ENCODE measurements around the gene MAEA. TPM values are rescaled to one million over a fixed set of nuclear protein-coding genes. Genes with fewer than 3 reads are reported as not detected.

MAEA gene
- total RNA-seq, 1 experiment from 2014 or later = 30.2 TPM

DNA sequence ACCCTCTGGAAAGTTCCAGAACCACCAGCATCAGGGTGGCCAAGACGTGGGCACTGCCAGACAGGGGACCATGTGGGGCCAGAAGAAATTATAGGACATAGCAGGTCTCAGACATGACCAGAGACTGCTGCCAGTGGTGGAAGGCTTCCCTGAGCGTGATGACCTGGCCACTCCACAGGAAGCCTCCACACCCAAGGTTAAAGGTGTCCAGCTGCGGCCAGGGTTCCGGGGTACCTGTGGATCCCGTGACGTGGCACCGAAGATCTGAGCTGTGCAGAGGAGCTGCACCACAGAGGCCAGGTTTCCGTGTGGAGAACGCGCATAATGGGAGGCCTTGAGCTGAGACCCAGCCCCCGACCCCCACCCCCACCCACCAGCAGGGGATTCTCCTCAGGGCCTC is 24.3 kb upstream of the MAEA start:
- no peak for DNase-seq
- H3K4me3 ChIP-seq = no peak overlapping the region
- no peaks in the 10 kb centered on the region for H3K9me3 ChIP-seq
- H3K27me3 ChIP-seq = no peaks in the 10 kb centered on the region
- no peaks in the 10 kb centered on the region for H3K36me3 ChIP-seq

DNA sequence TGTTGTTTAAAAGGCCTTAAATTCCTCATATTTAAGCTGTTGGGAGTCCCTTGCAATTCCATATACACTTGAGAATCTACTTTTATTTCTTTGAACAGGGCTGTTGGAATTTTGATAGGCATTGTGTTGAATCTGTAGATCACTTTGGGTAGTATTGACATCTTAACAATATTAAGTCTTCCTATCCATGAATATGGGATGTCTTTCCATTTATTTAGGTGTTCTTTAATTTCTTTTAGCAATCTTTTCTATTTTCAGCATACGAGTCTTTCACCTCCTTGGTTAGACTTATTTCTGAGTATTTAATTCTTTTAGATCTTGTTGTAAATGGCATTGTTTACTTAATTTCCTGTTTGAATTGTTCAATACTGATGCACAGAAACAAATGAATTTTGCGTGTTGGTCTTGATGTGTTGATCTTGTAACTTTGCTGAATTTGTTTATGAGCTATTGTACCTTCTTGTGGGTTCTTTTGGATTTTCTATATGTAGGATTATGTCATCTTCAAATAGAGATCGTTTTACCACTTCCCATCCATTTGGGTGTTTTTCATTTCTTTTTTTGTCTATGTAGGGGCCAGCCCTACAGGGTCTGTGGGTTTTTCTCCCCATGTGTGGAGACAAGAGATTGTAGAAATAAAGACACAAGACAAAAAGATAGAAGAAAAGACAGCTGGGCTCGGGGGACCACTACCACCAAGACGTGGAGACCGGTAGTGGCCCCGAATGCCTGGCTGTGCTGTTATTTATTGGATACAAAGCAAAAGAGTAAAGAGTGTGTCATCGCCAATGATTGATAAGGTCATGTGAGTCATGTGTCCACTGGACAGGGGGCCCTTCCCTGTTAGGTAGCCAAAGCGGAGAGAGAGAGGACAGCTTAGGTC is 22.6 kb upstream of the MAEA start:
- Histone ChIP-seq H3K36me3 (no peaks in the 10 kb centered on the region), H3K9me3 (no peaks in the 10 kb centered on the region), H3K27me3 (no peaks in the 10 kb centered on the region), H3K4me3 (no peak overlapping the region)
- DNase-seq = no peak

DNA sequence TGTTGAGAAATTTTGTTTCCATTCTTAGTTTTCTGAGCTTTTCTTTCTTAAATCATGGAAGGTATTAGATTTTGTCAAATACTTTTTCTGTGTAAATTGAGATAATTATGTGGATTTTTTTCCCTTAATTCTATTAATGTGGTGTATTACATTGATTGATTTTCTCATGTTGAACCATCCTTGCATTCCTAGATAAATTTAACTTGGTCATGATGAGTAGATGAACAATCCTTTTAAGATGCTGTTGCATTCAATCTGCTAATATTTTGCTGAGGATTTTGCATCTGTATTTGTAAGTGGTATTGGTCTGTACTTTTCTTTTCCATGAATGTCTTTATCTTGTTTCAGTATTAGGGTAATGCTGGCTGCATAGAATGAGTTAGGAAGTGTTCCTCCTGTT is 20.5 kb upstream of the MAEA start:
- H3K36me3 ChIP-seq = no peaks in the 10 kb centered on the region
- H3K27me3 ChIP-seq = no peaks in the 10 kb centered on the region
- H3K4me3 ChIP-seq = no peak overlapping the region
- H3K9me3 ChIP-seq = no peaks in the 10 kb centered on the region
- no peak for DNase-seq

DNA sequence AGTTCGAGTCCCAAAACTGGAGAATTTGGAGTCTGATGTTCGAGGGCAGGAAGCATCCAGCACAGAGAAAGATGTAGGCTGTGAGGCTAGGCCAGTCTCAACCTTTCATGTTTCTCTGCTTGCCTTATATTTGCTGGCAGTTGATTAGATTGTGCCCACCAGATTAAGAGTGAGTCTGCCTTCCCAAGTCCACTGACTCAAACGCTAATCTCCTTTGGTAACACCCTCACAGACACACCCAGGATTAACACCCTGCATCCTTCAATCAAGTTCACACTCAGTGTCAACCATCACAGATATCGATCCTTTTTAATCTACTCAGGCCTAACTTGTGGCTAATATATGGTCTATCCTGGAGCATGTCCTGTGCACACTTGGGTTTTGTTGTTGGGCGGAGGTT is 18.0 kb upstream of the MAEA start:
- Histone ChIP-seq H3K9me3 (no peaks in the 10 kb centered on the region), H3K36me3 (no peaks in the 10 kb centered on the region), H3K4me3 (no peak overlapping the region), H3K27me3 (no peaks in the 10 kb centered on the region)
- DNase-seq = no peak

DNA sequence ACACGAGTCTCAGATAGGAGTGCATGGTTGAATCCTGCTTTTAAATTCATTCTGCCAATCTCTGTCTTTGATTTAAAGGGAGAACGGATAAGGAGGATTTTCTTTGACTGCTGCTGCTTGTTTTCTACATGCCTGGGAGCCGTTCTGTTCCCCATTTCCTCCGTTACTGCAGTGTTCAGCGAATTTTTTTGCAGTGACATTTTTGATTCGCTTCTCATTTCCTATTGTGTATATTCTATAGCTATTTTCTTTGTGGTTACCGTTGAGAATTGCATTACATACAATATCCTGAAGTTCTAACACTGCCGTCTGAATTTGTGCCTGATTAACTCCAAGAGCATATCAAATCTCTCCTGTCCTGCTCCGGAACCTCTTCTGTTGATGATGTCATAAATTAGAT is 14.8 kb upstream of the MAEA start:
- Histone ChIP-seq H3K4me3 (no peak overlapping the region), H3K9me3 (no peaks in the 10 kb centered on the region), H3K36me3 (no peaks in the 10 kb centered on the region), H3K27me3 (no peaks in the 10 kb centered on the region)
- DNase-seq = no peak

DNA sequence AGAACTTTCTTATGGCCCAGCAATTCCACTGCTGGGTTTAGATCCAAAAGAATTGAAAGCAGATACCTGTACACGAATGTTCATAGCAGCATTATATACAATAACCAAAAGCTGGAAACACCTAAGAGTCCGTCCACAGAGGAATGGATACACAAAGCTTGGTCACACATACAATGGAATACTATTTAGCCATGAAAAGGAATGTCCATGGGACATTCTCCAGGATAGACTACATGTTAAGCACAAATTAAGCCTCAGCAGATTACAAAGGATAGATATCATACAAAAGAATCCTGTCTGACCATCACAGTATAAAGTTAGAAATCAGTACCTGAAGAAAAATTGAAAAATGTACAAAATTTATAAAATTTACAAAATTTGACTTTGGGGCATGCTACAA is 12.7 kb upstream of the MAEA start:
- H3K27me3 ChIP-seq = no peaks in the 10 kb centered on the region

DNA sequence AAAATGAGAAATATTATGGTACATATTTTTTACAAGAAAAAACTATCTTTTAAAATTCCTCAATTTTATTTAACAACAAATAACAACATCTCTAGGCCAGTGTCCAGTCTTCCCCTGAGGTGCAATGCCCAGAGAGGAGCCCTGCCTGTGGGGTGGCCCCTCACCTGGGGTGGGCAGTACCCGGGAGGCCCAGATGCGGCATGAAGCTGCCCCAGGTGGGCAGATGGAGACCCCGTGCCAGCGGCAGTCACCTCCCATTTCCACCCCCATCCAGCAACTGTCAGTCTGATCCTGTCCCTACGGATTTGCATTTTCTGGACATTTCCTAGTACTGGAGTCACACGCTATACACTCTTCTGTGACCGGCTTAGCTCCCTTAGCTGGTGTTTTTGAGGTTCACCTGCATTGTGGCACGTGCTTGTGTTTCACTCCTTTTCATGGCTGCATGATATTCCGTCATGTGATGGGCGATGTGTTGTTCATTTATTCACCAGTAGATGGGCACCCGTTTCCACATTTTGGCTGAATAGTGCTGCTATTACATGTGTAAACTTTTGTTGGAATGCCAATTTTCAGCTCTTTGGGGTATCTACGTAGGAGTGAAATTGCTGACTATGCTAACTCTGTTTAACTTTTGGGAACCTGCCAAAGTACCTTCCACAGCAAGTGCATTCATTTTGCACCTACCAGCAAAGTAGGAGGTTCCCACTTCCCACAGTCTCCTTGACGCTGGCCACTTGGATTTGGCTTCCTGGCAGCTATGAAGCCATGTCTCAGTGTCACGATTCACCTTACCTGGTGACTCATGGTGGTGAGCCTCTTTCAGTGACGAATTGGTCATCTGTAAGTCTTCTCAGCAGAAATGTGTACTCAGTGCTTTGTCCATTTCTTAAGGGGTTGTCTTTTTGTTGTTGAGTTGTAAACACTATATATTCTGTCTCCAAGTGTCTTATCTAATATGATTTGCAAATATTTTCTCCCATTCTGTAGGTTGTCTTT is 11.7 kb upstream of the MAEA start:
- Histone ChIP-seq H3K4me3 (no peak overlapping the region), H3K27me3 (no peaks in the 10 kb centered on the region), H3K36me3 (no peaks in the 10 kb centered on the region), H3K9me3 (no peaks in the 10 kb centered on the region)
- DNase-seq = no peak

More for the DNA sequence above, 12.7 kb upstream of the MAEA start:
- no peak overlapping the region for H3K4me3 ChIP-seq
- no peaks in the 10 kb centered on the region for H3K9me3 ChIP-seq
- no peak for DNase-seq
- no peaks in the 10 kb centered on the region for H3K36me3 ChIP-seq

DNA sequence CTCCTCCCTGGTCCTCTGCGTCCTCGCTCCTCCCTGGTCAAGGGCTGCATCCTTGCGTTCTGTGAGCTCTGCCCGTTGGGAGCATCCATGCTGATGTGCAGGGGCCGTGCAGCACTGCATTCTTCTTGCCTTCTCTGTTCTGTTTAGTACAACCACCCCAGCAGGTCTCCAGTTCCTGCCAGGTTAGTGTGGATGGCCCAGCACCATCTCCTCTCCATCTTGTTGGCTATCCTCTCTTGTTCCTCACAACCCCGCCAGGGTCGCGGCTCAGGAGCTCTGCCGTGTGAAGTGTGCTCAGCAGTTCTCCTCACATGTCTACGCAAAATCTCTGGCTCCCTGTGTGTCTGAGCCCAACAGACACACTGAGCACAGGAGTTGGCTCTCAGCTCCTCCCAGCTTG is 10.4 kb upstream of the MAEA start:
- H3K9me3 ChIP-seq = no peaks in the 10 kb centered on the region
- DNase-seq = no peak
- no peak overlapping the region for H3K4me3 ChIP-seq
- H3K27me3 ChIP-seq = no peaks in the 10 kb centered on the region
- no peaks in the 10 kb centered on the region for H3K36me3 ChIP-seq

DNA sequence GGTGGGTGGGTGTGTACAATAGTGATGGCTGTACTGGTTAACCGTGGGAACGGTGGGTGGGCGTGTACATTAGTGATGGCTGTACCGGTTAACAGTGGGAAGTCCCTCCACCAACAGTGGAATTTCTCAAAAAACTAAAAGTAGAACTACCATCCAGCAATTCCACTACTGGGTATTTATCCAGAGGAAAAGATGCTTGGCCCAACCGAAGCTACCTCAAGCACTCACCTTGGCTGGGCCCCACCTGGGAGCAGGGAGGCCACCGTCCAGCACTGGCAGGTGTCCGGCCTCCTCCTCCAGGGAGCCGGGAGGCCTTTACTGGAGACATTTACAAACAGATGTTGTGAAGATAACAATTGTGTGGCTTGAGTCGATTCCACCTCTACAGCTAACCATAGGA is 6.0 kb upstream of the MAEA start:
- H3K4me3 ChIP-seq = no peak overlapping the region
- no peaks in the 10 kb centered on the region for H3K36me3 ChIP-seq
- no peaks in the 10 kb centered on the region for H3K27me3 ChIP-seq
- H3K9me3 ChIP-seq = no peaks in the 10 kb centered on the region
- no peak for DNase-seq

DNA sequence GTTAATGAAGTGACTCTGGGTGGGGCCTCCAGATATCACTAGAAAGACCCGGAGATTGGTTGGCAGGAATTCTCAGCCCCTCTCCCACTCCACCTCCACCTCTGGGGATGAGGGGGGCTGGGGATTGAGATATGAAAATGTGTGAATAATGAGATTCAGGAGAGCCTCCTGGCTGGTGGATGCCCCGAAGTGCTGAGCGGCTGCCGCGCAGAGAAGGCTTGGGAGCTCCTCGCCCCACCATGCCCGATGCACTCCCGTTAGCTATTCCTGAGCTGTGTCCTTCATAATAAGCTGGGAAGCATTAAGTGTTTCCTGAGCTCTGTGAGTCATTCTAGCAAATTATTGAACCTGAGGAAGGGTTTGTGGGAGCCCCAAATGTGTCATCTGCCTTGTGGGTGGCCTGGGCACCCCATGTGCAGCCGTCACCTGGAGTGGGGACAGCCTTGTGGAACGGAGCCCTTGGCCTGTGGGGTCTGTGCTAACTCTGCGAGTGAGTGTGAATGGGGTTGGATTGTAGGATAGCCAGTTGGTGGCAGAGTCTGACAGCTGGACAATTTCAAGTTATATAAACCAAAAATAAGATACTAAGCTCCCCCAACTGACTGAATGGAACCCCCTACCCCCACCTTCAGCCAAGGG is 4.4 kb upstream of the MAEA start:
- no peaks in the 10 kb centered on the region for H3K36me3 ChIP-seq
- no peaks in the 10 kb centered on the region for H3K9me3 ChIP-seq
- no peak overlapping the region for H3K4me3 ChIP-seq
- no peaks in the 10 kb centered on the region for H3K27me3 ChIP-seq
- no peak for DNase-seq

DNA sequence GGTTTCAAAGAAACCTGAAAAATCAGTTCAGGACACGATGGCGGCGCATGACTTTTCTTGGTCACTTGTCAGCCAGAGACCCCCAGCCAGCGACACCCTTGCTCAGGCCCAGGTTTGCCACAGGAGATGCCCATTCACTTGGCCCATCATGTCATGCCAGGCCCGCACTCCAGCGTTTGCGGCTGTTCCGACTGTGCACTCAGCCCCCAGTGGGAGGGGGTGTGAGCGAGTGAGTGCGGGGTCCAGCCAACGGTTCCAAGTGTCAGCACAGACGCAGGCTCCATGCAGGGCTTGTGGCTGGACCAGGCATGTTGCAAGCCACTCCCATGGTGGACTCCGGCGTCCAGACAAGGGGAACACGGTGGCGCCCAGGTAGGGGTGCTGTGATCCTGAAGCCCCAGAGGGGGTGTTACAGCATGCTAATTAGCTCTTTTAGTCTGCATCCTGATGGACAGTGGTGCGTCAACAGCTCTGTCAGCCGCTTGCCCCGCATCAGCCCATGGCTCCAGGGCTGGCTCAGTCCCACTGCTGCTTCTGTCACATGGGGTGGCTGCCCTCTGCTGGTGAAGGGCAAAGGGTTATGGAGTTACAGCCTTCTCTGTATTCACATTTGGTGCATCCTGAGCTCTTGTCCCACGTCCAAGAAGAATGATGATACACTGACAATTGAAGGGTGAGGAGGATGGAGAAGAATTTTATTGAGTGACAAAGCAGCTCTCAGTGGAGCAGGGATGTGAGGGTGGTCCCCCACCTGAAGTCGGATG is 3.7 kb upstream of the MAEA start:
- Histone ChIP-seq H3K36me3 (no peaks in the 10 kb centered on the region), H3K4me3 (no peak overlapping the region), H3K27me3 (no peaks in the 10 kb centered on the region), H3K9me3 (no peaks in the 10 kb centered on the region)
- peak; percentile 41 for DNase-seq

DNA sequence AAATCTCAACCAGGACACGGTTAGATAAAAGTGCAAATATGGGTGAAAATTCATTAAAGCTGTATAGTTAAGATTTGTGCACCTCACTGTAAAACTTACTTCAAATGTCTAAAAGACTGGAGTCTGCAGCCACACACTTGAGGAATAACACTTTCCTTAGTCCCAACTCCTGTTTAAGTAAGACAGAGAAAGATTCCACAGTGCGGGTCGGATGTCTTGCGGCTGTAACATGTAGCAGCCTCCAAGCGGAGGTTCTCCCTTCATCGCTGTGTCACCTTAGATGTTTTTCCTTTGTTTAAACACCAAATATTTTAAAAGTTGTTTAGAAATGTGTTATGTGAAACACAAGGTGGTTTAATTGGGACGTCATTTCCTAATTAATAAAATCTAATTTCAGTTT is 905 bp upstream of the MAEA start:
- no peak for DNase-seq
- H3K4me3 ChIP-seq = peak overlapping the region; percentile 66
- H3K27me3 ChIP-seq = no peaks in the 10 kb centered on the region
- H3K36me3 ChIP-seq = no peaks in the 10 kb centered on the region
- H3K9me3 ChIP-seq = no peaks in the 10 kb centered on the region

DNA sequence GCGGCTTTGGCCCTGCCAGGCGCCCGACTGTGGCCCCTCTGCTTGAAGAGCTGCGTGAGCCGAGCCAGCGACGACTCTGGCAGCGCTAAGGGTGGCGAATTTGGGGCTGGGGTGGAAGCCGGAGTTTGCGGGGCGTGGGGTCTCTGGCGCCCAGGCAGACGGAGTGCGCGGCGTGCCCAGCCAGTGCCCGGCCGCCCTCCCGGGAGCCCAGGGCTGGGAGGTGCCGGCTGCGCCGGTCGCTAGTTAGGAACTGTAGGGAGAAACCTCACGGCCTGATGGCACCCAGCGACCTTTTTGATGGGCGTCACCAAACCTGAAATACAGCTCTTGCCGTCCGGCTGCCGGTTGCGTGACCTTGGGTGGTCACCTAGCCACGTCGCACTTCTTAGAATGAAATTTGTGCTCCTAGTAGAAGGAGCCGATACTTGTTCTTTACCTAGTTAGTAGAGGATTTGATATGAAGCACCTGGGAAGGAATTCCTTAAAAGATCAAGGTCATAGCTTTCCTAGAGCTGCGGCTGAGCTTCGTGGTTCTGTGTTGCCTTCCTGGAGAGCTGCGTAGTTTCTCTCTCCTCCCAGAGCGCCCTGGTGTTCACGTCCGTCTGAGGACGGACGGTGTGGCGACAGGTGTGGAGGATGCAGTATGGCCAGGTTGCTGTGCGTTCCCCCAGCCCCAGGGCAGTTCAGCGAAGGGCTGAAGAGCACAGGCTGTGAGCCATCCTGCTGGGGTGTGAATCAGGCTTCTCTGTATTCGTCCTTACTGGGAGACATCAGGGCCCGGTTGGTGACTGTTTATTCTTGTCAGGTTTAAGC is 680 bp downstream of the MAEA start:
- Histone ChIP-seq H3K9me3 (no peaks in the 10 kb centered on the region), H3K4me3 (peak overlapping the region; percentile 66), H3K36me3 (no peaks in the 10 kb centered on the region), H3K27me3 (no peaks in the 10 kb centered on the region)
- no peak for DNase-seq

DNA sequence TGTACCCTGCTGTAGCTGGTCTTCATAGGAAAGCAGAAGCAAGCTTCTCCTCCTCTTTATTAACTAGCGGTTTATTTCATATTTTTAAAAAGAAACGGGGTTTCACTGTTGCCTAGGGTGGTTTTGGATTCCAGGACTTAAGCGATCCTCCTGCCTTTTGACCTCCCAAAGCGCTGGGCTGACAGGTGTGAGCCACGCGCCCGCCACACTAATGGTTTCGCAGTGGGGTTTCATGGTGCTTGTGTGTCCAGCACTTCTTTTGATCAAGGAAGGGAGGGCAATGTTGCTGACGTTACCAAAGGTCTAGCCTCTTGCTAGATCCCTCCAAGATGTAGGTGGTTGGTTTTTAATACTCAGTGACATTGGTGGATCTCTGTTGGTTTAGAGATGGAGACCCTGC is 1.4 kb downstream of the MAEA start:
- Histone ChIP-seq H3K9me3 (no peaks in the 10 kb centered on the region), H3K4me3 (peak overlapping the region; percentile 66), H3K36me3 (no peaks in the 10 kb centered on the region), H3K27me3 (no peaks in the 10 kb centered on the region)
- DNase-seq = no peak

DNA sequence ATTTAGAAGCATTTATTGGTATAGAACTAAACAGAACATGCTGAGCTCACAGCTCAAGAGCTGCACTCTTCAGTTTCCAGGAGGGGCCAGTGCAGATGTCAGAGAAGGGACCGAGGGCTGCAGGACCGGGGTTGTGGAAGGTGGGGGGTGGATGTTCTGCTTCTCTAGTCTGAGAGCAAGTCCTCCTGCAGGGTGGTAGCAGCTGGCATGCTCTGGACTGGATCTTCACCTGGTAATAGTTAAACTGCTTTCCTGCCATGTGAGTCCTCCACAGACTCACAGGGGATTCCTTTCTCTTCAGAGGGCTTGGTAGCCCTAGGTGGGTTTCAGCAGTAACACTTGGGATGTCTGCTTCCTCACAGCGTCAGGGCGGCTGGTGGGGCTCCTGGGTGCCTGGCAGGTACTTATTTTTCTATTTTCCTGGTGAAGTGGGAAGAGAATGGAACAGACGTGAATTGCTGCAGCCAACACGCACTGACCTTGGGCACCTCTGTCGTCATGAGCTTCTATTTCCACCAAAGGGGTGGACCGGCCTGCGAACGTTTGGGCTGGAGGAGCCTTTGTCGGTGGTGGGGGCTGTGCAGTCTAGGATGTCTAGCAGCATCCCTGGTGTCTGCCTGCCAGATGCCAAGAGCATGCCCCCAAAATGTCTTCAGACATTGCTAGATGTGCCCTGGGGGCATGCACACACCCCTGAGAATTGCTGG is 2.5 kb downstream of the MAEA start:
- Histone ChIP-seq H3K27me3 (no peaks in the 10 kb centered on the region), H3K4me3 (no peak overlapping the region), H3K36me3 (no peaks in the 10 kb centered on the region), H3K9me3 (no peaks in the 10 kb centered on the region)
- DNase-seq = no peak
